ENCODE results near the gene IFNA2.

DNA sequence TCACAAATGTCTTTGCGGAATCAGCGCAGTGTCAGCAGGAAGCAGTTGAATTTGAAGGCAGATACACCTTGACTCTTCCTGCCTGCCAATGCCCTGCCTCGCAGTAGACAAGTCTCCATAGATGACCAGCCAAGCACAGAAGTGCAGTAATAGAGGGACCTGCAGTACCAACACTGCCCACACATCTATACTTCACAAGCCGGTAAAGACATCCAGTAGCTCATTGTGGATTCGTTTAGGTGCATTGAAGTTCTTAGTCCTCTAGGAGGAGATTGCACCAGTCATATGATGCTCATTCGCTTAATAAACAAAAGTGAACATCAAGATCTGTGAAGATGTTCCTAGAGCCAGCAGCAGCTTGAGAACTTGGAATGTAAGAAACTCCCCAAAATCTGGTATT is 7.1 kb upstream of the IFNA2 start:
- TF ChIP-seq POLR2AphosphoS5 (IDR thresholded peaks at IDR 0.05; ENCODE audit: borderline replicate concordance, low read depth, low read length) (no peak), EZH2 (IDR thresholded peaks at IDR 0.05) (no peak), FOXP2 (optimal IDR thresholded peaks at IDR 0.05; ENCODE audit: control extremely low read depth, extremely low read length, insufficient read depth) (no peak)

Data from SK-N-MC (cell line).